GM12878 (cell line): ENCODE results near the gene FTO. TPM values are rescaled to one million over a fixed set of nuclear protein-coding genes. Genes with fewer than 3 reads are reported as not detected.

Source experiments
- ATAC-seq: fragments of 200-7000 bp; cut with Tn5 transposase; 3 replicates; pipeline ENCODE4 v1.9.1; 2020; ENCODE audit warnings: mild to moderate bottlenecking, moderate library complexity
- BruUV-seq: library from RNA; stranded (reverse); fragments of 400-500 nt; replicated peaks from 2 replicates; lab custom pipeline; 2021; lab: Mats Ljungman, UMichigan
- CTCF ChIA-PET: fragments of 300-600 bp; sonication (Branson Sonifier 250); formaldehyde crosslinking; extraction: SDS; loops from one replicate; lab custom pipeline; 2021; ENCODE audit warnings: inconsistent platforms; lab: Yijun Ruan, JAX
- POLR2A ChIA-PET: fragments of 350-600 bp; formaldehyde crosslinking; extraction: SDS; loops from one replicate; lab custom pipeline; 2021; ENCODE audit warnings: inconsistent platforms; lab: Charles Lee
- RAD21 ChIA-PET: fragments of 300-600 bp; sonication (Branson Sonifier 250); formaldehyde crosslinking; loops from one replicate; lab custom pipeline; 2023; ENCODE audit warnings: antibody characterized with exemption; ENCODE audit not compliant: unreplicated experiment; lab: Charles Lee
- SMC1A ChIA-PET: fragments of 300-600 bp; sonication (Branson Sonifier 250); formaldehyde crosslinking; loops from one replicate; lab custom pipeline; 2023; ENCODE audit not compliant: unreplicated experiment, uncharacterized antibody; lab: Charles Lee
- DNase-seq: peaks from one replicate; pipeline ENCODE4 v3.0.0-alpha.2; 2011; ENCODE audit warnings: low read depth, low spot score
- FAIRE-seq: peaks from 3 replicates; lab custom pipeline; 2011; peaks lifted over from hg19 to GRCh38; lab: Jason Lieb, UNC
- H2AFZ ChIP-seq: 2 replicates; pipeline ENCODE4 v1.6.0; 2011; ENCODE audit warnings: low read depth, low read length, control low read depth; ENCODE audit not compliant: control insufficient read depth
- H3K27ac ChIP-seq: 2 replicates; pipeline ENCODE4 v1.5.1; 2011; ENCODE audit warnings: control low read depth; ENCODE audit not compliant: control insufficient read depth, insufficient read depth
- H3K27me3 ChIP-seq, 2 experiments: replicated peaks in 1 of 2; 2 replicates each; pipeline versions ENCODE4 v1.6.0 to v1.6.1; 2011; ENCODE audit warnings: low read length in 1 of 2; ENCODE audit not compliant: control insufficient read depth in 2 of 2, insufficient read depth in 2 of 2
- H3K36me3 ChIP-seq, 2 experiments: 2 replicates each; pipeline ENCODE4 v1.5.1; 2011; ENCODE audit warnings: low read length in 1 of 2; ENCODE audit not compliant: control insufficient read depth in 2 of 2, insufficient read depth in 2 of 2
- H3K4me1 ChIP-seq: 2 replicates; pipeline ENCODE4 v1.6.1; 2011; ENCODE audit warnings: mild to moderate bottlenecking, low read length, moderate library complexity, mixed read lengths; ENCODE audit not compliant: control insufficient read depth, insufficient read depth
- H3K4me2 ChIP-seq: 2 replicates; pipeline ENCODE4 v1.6.0; 2011; ENCODE audit warnings: control low read depth; ENCODE audit not compliant: control insufficient read depth, insufficient read depth
- H3K4me3 ChIP-seq: fragments of 200-600 bp; sonication (generic); 2 replicates; pipeline ENCODE4 v1.5.1; 2016
- H3K79me2 ChIP-seq: 2 replicates; pipeline ENCODE4 v1.6.0; 2011; ENCODE audit warnings: low read length; ENCODE audit not compliant: control insufficient read depth, insufficient read depth
- H3K9ac ChIP-seq: 2 replicates; pipeline ENCODE4 v1.8.0; 2011; ENCODE audit warnings: low read length, control low read depth, mixed read lengths; ENCODE audit not compliant: control insufficient read depth, insufficient read depth
- H3K9me3 ChIP-seq: replicated peaks from 3 replicates; pipeline ENCODE4 v1.5.1; 2011; ENCODE audit warnings: mild to moderate bottlenecking, low read length; ENCODE audit not compliant: control insufficient read depth, insufficient read depth
- H4K20me1 ChIP-seq: 2 replicates; pipeline ENCODE4 v1.6.0; 2011; ENCODE audit not compliant: control insufficient read depth, insufficient read depth
- ATF3 ChIP-seq: IDR thresholded peaks from 2 replicates; pipeline ENCODE4 v1.6.1; 2011; ENCODE audit warnings: low read depth, mild to moderate bottlenecking, low read length, moderate library complexity, borderline replicate concordance; ENCODE audit errors: extremely low read depth
- BHLHE40 ChIP-seq, 2 experiments: fragments of 450-650 bp in 1 of 2; IDR thresholded peaks; 2 replicates each; pipeline ENCODE4 v1.6.1; 2011 to 2017; ENCODE audit warnings: low read depth in 2 of 2, borderline replicate concordance in 1 of 2, improper control_type of control experiment in 1 of 2, low read length in 1 of 2, mild to moderate bottlenecking in 1 of 2
- FOXM1 ChIP-seq: IDR thresholded peaks from 2 replicates; pipeline ENCODE4 v1.6.1; 2012; ENCODE audit warnings: low read depth, mild to moderate bottlenecking, inconsistent platforms, low read length, moderate library complexity
- MAX ChIP-seq: IDR thresholded peaks from 2 replicates; pipeline ENCODE4 v1.6.1; 2012; ENCODE audit warnings: low read depth, low read length, improper control_type of control experiment
- POLR2AphosphoS5 ChIP-seq: IDR thresholded peaks from 2 replicates; pipeline ENCODE4 v1.6.1; 2011; ENCODE audit warnings: mild to moderate bottlenecking, low read length, inconsistent platforms
- RELB ChIP-seq: fragments of 450-650 bp; IDR thresholded peaks from 2 replicates; pipeline ENCODE4 v1.6.1; 2017; ENCODE audit warnings: low read depth, mild to moderate bottlenecking, moderate library complexity
- SIN3A ChIP-seq: IDR thresholded peaks from 2 replicates; pipeline ENCODE4 v1.6.1; 2012; ENCODE audit warnings: low read depth, low read length, improper control_type of control experiment
- SKIL ChIP-seq: fragments of 450-650 bp; IDR thresholded peaks from 2 replicates; pipeline ENCODE4 v1.6.1; 2017; ENCODE audit warnings: mild to moderate bottlenecking, low read depth, inconsistent platforms; ENCODE audit not compliant: poor library complexity, severe bottlenecking
- TBL1XR1 ChIP-seq: IDR thresholded peaks from 2 replicates; pipeline ENCODE4 v1.6.1; 2012; ENCODE audit warnings: low read depth, low read length, improper control_type of control experiment
- WGBS: methylation state at CpG from one replicate; pipeline ENCODE4 v1.1.6; 2016; ENCODE audit warnings: low lambda C conversion rate; ENCODE audit not compliant: insufficient replicate concordance, insufficient coverage; ENCODE audit errors: missing lambda C conversion rate; 5-methylcytosine and 5-hydroxymethylcytosine counted together
- in situ Hi-C: fragments of 300-500 bp; cut with MboI; formaldehyde crosslinking; loops from 9 replicates; pipeline ENCODE4 v1.14.3; 2018; ENCODE audit warnings: mixed read lengths
- intact Hi-C: fragments of 100-400 bp; cut with micrococcal nuclease; formaldehyde crosslinking; loops from one replicate; pipeline ENCODE4 v1.14.2; 2022; ENCODE audit not compliant: unreplicated experiment
- polyA plus RNA-seq, 11 experiments: library from polyadenylated mRNA; depleted of rRNA in 4 of 11; unstranded in 6 of 11; stranded (reverse) in 5 of 11; fragments of >200 nt; fragmentation: Nextera tagmentation in 4 of 11; fragmentation: Illumina TruSeq in 1 of 11; extraction: Ambion mirVana in 4 of 11; extraction: Trizol in 1 of 11; gene quantifications; 1 replicate in 1 of 11; 2 replicates in 10 of 11; pipeline versions ENCODE4 v1.2.1 to v1.2.3, GENCODE V29; 2011 to 2016; ENCODE audit warnings: inconsistent platforms in 2 of 11, missing spikeins in 2 of 11, low read depth in 1 of 11
- total RNA-seq, 4 experiments: library from RNA; depleted of rRNA in 3 of 4; stranded (reverse); fragments of >200 nt in 3 of 4; fragmentation: Illumina TruSeq in 1 of 4; extraction: Trizol in 1 of 4; gene quantifications; 2 replicates each; pipeline versions ENCODE4 v1.2.1 to v1.2.3, GENCODE V29; 2013 to 2021

Gene FTO
- total and polyA plus RNA-seq, 10 of the 15 experiments (the other 5 are each of a cell fraction or from before 2014, with no cell fraction given) = 20.1 to 55.0 (median 47.0) TPM

GRCh38 chr16:54160939-54161897, 457.3 kb downstream of the FTO start:
- Histone ChIP-seq H4K20me1 (no peaks in the 10 kb centered on the region), H3K9me3 (no peaks in the 10 kb centered on the region; the same call in 2 of the 3 replicates), H3K9ac (no peak overlapping the region), H3K27ac (no peak overlapping the region), H3K36me3 (no peaks in the 10 kb centered on the region), H3K79me2 (no peaks in the 10 kb centered on the region), H3K4me3 (no peak overlapping the region), H2AFZ (no peak overlapping the region), H3K4me1 (no peaks in the 10 kb centered on the region), H3K4me2 (no peak overlapping the region), H3K27me3 (no peaks in the 10 kb centered on the region)
- ChIA-PET SMC1A (no interaction called here), CTCF (no interaction called here), POLR2A (no interaction called here), RAD21 (no interaction called here)
- no TSS peak for BruUV-seq
- in situ Hi-C loops (no loop called here), intact Hi-C loops (no loop called here)
- FAIRE-seq = no peak
- DNase-seq = no peak
- TF ChIP-seq MAX (no peak), SKIL (no peak), ATF3 (no peak), SIN3A (no peak), BHLHE40 (IDR thresholded peaks at IDR 0.05; ENCODE audit: borderline replicate concordance in 1 of 2, low read depth in 2 of 2, low read length in 1 of 2) (no peak), FOXM1 (no peak), TBL1XR1 (no peak), POLR2AphosphoS5 (no peak), RELB (no peak)
- ATAC-seq = no peak
- WGBS = 65% methylated on average over 19 of the region's 19 CpGs
